ENCODE data around the gene MAP1A.

The MAP1A gene

DNA sequence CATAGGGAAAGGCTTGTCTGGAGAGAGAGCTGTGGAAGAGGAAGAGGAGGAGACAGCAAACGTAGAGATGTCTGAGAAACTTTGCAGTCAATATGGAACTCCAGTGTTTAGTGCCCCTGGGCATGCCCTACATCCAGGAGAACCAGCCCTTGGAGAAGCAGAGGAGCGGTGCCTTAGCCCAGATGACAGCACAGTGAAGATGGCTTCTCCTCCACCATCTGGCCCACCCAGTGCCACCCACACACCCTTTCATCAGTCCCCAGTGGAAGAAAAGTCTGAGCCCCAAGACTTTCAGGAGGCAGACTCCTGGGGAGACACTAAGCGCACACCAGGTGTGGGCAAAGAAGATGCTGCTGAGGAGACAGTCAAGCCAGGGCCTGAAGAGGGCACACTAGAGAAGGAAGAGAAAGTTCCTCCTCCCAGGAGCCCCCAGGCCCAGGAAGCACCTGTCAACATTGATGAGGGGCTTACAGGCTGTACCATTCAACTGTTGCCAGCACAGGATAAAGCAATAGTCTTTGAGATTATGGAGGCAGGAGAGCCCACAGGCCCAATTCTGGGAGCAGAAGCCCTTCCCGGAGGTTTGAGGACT is 6.9 kb downstream of the MAP1A start:
- H3K4me3 ChIP-seq (ENCODE audit: low read depth, low read length): no peak overlapping the region
- TF ChIP-seq, protein P1, sequence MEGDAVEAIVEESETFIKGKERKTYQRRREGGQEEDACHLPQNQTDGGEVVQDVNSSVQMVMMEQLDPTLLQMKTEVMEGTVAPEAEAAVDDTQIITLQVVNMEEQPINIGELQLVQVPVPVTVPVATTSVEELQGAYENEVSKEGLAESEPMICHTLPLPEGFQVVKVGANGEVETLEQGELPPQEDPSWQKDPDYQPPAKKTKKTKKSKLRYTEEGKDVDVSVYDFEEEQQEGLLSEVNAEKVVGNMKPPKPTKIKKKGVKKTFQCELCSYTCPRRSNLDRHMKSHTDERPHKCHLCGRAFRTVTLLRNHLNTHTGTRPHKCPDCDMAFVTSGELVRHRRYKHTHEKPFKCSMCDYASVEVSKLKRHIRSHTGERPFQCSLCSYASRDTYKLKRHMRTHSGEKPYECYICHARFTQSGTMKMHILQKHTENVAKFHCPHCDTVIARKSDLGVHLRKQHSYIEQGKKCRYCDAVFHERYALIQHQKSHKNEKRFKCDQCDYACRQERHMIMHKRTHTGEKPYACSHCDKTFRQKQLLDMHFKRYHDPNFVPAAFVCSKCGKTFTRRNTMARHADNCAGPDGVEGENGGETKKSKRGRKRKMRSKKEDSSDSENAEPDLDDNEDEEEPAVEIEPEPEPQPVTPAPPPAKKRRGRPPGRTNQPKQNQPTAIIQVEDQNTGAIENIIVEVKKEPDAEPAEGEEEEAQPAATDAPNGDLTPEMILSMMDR (IDR thresholded peaks at IDR 0.05; ENCODE audit: borderline replicate concordance, insufficient read depth, low read depth, low read length): no peak

DNA sequence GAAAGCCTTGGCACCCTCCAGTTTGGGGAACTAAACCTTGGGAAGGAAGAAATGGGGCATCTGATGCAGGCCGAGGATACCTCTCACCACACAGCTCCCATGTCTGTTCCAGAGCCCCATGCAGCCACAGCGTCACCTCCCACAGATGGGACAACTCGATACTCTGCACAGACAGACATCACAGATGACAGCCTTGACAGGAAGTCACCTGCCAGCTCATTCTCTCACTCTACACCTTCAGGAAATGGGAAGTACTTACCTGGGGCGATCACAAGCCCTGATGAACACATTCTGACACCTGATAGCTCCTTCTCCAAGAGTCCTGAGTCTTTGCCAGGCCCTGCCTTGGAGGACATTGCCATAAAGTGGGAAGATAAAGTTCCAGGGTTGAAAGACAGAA is 7.7 kb downstream of the MAP1A start:
- H3K4me3 ChIP-seq (ENCODE audit: low read depth, low read length): no peak overlapping the region
- TF ChIP-seq, protein P1 (IDR thresholded peaks at IDR 0.05; ENCODE audit: borderline replicate concordance, insufficient read depth, low read depth, low read length): no peak

GRCh38 chr15:43526261-43526930 is 9.0 kb downstream of the MAP1A start:
- TF ChIP-seq, protein P1 (IDR thresholded peaks at IDR 0.05; ENCODE audit: borderline replicate concordance, insufficient read depth, low read depth, low read length): no peak
- no peak overlapping the region for H3K4me3 ChIP-seq (ENCODE audit: low read depth, low read length)

DNA sequence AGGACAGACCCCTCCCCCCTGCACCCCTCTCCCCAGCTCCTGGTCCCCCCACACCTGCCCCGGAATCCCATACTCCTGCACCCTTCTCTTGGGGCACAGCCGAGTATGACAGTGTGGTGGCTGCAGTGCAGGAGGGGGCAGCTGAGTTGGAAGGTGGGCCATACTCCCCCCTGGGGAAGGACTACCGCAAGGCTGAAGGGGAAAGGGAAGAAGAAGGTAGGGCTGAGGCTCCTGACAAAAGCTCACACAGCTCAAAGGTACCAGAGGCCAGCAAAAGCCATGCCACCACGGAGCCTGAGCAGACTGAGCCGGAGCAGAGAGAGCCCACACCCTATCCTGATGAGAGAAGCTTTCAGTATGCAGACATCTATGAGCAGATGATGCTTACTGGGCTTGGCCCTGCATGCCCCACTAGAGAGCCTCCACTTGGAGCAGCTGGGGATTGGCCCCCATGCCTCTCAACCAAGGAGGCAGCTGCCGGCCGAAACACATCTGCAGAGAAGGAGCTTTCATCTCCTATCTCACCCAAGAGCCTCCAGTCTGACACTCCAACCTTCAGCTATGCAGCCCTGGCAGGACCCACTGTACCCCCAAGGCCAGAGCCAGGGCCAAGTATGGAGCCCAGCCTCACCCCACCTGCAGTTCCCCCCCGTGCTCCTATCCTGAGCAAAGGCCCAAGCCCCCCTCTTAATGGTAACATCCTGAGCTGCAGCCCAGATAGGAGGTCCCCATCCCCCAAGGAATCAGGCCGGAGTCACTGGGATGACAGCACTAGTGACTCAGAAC is 9.8 kb downstream of the MAP1A start:
- H3K4me3 ChIP-seq (ENCODE audit: low read depth, low read length): no peak overlapping the region
- TF ChIP-seq, protein P1 (IDR thresholded peaks at IDR 0.05; ENCODE audit: borderline replicate concordance, insufficient read depth, low read depth, low read length): no peak

DNA sequence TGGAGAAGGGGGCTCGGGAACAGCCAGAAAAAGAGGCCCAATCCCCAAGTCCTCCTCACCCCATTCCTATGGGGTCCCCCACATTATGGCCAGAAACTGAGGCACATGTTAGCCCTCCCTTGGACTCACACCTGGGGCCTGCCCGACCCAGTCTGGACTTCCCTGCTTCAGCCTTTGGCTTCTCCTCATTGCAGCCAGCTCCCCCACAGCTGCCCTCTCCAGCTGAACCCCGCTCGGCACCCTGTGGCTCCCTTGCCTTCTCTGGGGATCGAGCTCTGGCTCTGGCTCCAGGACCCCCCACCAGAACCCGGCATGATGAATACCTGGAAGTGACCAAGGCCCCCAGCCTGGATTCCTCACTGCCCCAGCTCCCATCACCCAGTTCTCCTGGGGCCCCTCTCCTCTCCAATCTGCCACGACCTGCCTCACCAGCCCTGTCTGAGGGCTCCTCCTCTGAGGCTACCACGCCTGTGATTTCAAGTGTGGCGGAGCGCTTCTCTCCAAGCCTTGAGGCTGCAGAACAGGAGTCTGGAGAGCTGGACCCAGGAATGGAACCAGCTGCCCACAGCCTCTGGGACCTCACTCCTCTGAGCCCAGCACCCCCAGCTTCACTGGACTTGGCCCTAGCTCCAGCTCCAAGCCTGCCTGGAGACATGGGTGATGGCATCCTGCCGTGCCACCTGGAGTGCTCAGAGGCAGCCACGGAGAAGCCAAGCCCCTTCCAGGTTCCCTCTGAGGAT is 10.6 kb downstream of the MAP1A start:
- no peak overlapping the region for H3K4me3 ChIP-seq (ENCODE audit: low read depth, low read length)
- TF ChIP-seq, protein P1 (IDR thresholded peaks at IDR 0.05; ENCODE audit: borderline replicate concordance, insufficient read depth, low read depth, low read length): no peak

DNA sequence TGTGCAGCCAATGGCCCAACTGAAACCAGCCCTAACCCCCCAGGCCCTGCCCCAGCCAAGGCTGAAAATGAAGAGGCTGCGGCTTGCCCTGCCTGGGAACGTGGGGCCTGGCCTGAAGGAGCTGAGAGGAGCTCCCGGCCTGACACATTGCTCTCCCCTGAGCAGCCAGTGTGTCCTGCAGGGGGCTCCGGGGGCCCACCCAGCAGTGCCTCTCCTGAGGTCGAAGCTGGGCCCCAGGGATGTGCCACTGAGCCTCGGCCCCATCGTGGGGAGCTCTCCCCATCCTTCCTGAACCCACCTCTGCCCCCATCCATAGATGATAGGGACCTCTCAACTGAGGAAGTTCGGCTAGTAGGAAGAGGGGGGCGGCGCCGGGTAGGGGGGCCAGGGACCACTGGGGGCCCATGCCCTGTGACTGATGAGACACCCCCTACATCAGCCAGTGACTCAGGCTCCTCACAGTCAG is 11.2 kb downstream of the MAP1A start:
- TF ChIP-seq, protein P1 (IDR thresholded peaks at IDR 0.05; ENCODE audit: borderline replicate concordance, insufficient read depth, low read depth, low read length): no peak
- no peak overlapping the region for H3K4me3 ChIP-seq (ENCODE audit: low read depth, low read length)

Data from GM12875 (cell line).